Stomach (tissue), 9 donors: ENCODE measurements around the gene DCAF8. TPM values are rescaled to one million over a fixed set of nuclear protein-coding genes. Genes with fewer than 3 reads are reported as not detected.
A peak's percentile ranks its signal among the peaks of the same experiment; 100 is the strongest.

Experiments
- DNase-seq, 2 donors: peaks; one replicate each; pipeline versions ENCODE4 v3.0.0 to v3.0.0-alpha.2; 2013 to 2019
- H3K27ac ChIP-seq, 5 donors: fragments of 200-600 bp in 4 of 5; sonication (generic) in 4 of 5; one replicate each; pipeline ENCODE4 v1.5.1; 2013 to 2019; ENCODE audit warnings: mild to moderate bottlenecking in 1 of 5, moderate library complexity in 1 of 5
- H3K27me3 ChIP-seq, 3 donors: fragments of 200-600 bp; sonication (generic); one replicate each; pipeline ENCODE4 v1.5.1; 2017 to 2019; ENCODE audit warnings: mixed run types in 1 of 3
- H3K36me3 ChIP-seq, 4 donors: fragments of 200-600 bp; sonication (generic); 1 replicate in 3 of 4; 2 replicates in 1 of 4; pipeline ENCODE4 v1.5.1; 2016 to 2019
- H3K4me1 ChIP-seq, 4 donors: fragments of 200-600 bp; sonication (generic); one replicate each; pipeline ENCODE4 v1.5.1; 2016 to 2019
- H3K4me3 ChIP-seq, 4 donors: fragments of 200-600 bp; sonication (generic) in 3 of 4; one replicate each; pipeline ENCODE4 v1.5.1; 2016 to 2019; ENCODE audit warnings: mild to moderate bottlenecking in 1 of 4
- H3K9me3 ChIP-seq, 4 donors: fragments of 200-600 bp; sonication (generic); one replicate each; pipeline ENCODE4 v1.5.1; 2016 to 2019
- EP300 ChIP-seq: sonication (generic); formaldehyde crosslinking; IDR thresholded peaks from one replicate; pipeline ENCODE4 v1.6.1; 2017; ENCODE audit warnings: antibody characterized with exemption
- POLR2A ChIP-seq, 4 donors: fragments of 450-650 bp; IDR thresholded peaks; one replicate each; pipeline ENCODE4 v1.6.1; 2016; ENCODE audit warnings: antibody characterized with exemption in 4 of 4, control low read depth in 2 of 4, mild to moderate bottlenecking in 1 of 4, moderate library complexity in 1 of 4
- POLR2AphosphoS5 ChIP-seq, 3 donors: sonication (generic); formaldehyde crosslinking; IDR thresholded peaks; one replicate each; pipeline ENCODE4 v1.6.1; 2016; ENCODE audit warnings: antibody characterized with exemption in 3 of 3
- WGBS, 5 donors: extraction: QIAGEN DNeasy Blood & Tissue Kit in 3 of 5; methylation state at CpG; one replicate each; pipeline versions ENCODE4 v1.1.5 to v1.1.7; 2013 to 2018; 5-methylcytosine and 5-hydroxymethylcytosine counted together
- intact Hi-C: fragments of 100-400 bp; cut with DNase I; formaldehyde crosslinking; loops from one replicate; pipeline ENCODE4 v1.15.1; 2023; ENCODE audit warnings: low total_unique reads
- polyA plus RNA-seq, 3 donors: library from polyadenylated mRNA; stranded (reverse); fragments of 200-250 nt; gene quantifications; one replicate each; pipeline ENCODE4 v1.2.3, GENCODE V29; 2013
- total RNA-seq, 5 donors: library from RNA; depleted of rRNA; stranded (reverse); fragments of >200 nt; gene quantifications; one replicate each; pipeline versions ENCODE4 v1.1.0 to v1.2.3, GENCODE V29; 2014 to 2016
- TF ChIP-seq, protein P1 (sequence below), 7 experiments: fragments of 450-650 bp in 4 of 7; fragments of 200-600 bp in 3 of 7; sonication (generic) in 3 of 7; IDR thresholded peaks; one replicate each; pipeline ENCODE4 v1.5.1; 2016 to 2019; ENCODE audit warnings: antibody characterized with exemption in 7 of 7, control low read depth in 2 of 7, mild to moderate bottlenecking in 1 of 7
- donor health status: healthy with polysubstance abuse.
- donor health status: Bipolar disorder and iron deficiency.
- donor health status: healthy.

The DCAF8 gene
- total and polyA plus RNA-seq, 8 donors: 39.4 to 267 (median 86.4) TPM

DNA sequence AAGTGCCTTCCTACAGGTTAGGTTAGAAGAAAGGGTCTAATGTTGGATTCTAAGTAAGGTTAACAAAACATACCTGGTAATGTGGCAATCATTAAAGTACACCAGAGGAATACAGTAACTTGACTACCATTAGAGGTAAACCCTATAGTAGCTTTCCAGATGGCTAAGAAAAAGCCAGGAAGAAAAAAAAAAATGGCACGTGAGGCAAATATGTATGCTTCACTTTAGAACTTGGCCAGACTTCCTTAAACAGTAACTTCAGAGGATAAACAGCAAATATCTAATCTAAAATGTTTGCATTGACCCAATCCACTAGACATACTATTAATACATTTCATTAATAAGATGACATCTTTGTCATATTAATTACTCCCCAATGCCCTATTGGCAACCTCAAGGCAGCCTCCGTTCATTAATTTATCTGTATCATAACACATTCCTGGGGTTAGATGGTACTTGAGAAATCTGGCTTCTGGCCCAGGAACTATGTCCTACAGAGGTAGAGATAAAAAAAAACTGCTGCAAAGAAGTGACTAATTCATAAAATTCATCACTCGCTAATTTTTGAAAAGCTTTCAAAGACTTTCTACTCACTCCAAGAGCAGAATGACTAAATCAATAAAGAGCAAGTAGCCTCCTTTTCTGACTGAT lies 5.8 kb downstream of the DCAF8 start:
- DNase-seq: peak in 1 of 2 donors; percentile 39
- no peaks in the 10 kb centered on the region for H3K9me3 ChIP-seq
- peaks cover 0 to 24% (median 12%) of the 10 kb centered on the region in 4 donors for H3K36me3 ChIP-seq
- WGBS, 5 donors: 15 to 25% (median 19%) methylated on average over 3 of the region's 3 CpGs
- H3K27me3 ChIP-seq: no peaks in the 10 kb centered on the region
- H3K4me3 ChIP-seq: no peak overlapping the region
- peaks cover 23 to 76% (median 57%) of the 10 kb centered on the region in 4 donors for H3K4me1 ChIP-seq
- intact Hi-C loops: no loop called here
- peak overlapping the region in 3 of 5 donors; percentile 3 to 50 (median 35) for H3K27ac ChIP-seq
- no peak for TF ChIP-seq EP300

DNA sequence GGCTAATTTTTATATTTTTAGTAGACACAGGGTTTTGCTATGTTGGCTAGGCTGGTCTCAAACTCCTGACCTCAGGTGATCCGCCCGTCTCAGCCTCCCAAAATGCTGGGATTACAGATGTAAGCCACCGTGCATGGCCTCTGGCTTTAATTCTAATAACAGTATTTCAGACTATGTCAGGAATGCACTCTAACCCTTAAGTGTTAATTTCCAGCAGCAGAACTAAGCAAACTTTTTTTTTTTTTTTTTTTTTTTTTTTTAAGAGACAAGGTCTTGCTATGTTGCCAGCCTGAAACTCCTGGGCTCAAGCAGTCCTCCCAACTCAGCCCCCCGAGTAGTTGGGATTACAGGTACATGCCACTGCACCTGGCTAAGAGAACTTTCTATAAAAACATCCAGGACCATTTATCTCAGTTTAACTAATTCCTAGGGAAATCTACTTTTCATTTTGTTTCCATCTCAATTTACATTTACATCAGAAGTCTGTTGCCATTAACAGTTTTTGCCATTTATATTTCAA lies 6.5 kb downstream of the DCAF8 start:
- Histone ChIP-seq H3K9me3 (no peaks in the 10 kb centered on the region), H3K36me3 (peaks cover 0 to 28% (median 12%) of the 10 kb centered on the region in 4 donors), H3K27ac (peak overlapping the region in 3 of 5 donors; percentile 3 to 50 (median 35)), H3K4me1 (peaks cover 19 to 76% (median 56%) of the 10 kb centered on the region in 4 donors), H3K27me3 (no peaks in the 10 kb centered on the region), H3K4me3 (no peak overlapping the region)
- 72 to 88% (median 83%) methylated on average over 4 of the region's 4 CpGs for WGBS, 5 donors
- DNase-seq: no peak
- TF ChIP-seq, protein P1, sequence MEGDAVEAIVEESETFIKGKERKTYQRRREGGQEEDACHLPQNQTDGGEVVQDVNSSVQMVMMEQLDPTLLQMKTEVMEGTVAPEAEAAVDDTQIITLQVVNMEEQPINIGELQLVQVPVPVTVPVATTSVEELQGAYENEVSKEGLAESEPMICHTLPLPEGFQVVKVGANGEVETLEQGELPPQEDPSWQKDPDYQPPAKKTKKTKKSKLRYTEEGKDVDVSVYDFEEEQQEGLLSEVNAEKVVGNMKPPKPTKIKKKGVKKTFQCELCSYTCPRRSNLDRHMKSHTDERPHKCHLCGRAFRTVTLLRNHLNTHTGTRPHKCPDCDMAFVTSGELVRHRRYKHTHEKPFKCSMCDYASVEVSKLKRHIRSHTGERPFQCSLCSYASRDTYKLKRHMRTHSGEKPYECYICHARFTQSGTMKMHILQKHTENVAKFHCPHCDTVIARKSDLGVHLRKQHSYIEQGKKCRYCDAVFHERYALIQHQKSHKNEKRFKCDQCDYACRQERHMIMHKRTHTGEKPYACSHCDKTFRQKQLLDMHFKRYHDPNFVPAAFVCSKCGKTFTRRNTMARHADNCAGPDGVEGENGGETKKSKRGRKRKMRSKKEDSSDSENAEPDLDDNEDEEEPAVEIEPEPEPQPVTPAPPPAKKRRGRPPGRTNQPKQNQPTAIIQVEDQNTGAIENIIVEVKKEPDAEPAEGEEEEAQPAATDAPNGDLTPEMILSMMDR (IDR thresholded peaks at IDR 0.05): no peak
- TF ChIP-seq EP300 (no peak), POLR2AphosphoS5 (IDR thresholded peaks at IDR 0.05) (no peak), POLR2A (IDR thresholded peaks at IDR 0.05) (no peak)
- intact Hi-C loops: no loop called here

DNA sequence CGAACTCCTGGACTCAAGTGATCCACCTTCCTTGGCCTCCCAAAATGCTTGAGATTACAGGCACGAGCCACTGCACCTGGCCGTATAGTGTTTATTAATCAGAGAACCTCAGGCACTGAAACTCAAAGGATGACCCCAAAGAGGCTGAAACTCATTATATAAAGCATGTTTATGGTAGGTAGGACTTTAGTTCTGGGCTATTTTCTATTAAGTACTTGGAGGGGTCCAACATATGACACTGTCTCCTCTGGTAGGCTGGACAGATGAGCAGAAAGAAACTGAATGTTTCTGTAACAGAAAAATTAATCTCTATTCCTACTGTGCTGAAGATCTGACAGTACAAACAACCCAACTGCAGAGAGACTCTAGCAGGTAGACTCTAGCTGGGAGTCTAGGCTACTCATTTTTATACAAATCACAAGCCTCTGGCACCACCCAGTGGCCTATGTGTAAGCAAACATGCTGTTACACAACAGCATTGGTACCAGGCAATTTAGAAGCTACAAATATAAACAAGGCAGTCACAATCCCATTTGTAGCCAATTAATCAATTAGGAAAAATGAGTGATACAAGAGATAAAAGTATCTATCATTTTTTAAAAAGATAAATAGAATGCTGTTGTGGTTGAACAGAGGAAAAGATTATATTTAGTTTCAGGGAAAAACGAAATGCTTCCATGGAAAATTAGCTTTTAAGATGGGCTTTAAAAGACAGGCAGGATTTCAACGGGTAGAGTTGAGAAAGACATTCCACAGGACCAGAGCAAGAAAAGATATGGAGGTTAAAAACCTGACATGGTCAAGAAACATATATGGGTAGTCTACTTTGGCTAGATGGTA lies 10.4 kb downstream of the DCAF8 start:
- intact Hi-C loops: loop anchor here (5.0 kb wide), 1 partner anchor 60 kb away; the partner anchor contains the start of gene CASQ1
- Histone ChIP-seq H3K4me3 (no peak overlapping the region), H3K36me3 (peaks cover 0 to 19% (median 14%) of the 10 kb centered on the region in 4 donors), H3K27me3 (no peaks in the 10 kb centered on the region), H3K9me3 (no peaks in the 10 kb centered on the region), H3K4me1 (peaks cover 10 to 50% (median 33%) of the 10 kb centered on the region in 4 donors), H3K27ac (peak overlapping the region in 2 of 5 donors; percentile 32 to 62)
- WGBS, 5 donors: 63 to 80% (median 68%) methylated on average over 5 of the region's 5 CpGs
- peak; percentile 69 to 89 for DNase-seq
- TF ChIP-seq POLR2AphosphoS5 (IDR thresholded peaks at IDR 0.05) (peak; percentile 9 to 64 (median 31)), POLR2A (IDR thresholded peaks at IDR 0.05) (no peak)
- TF ChIP-seq, protein P1 (IDR thresholded peaks at IDR 0.05): peak in 5 of 7 experiments; percentile 47 to 73 (median 59)

DNA sequence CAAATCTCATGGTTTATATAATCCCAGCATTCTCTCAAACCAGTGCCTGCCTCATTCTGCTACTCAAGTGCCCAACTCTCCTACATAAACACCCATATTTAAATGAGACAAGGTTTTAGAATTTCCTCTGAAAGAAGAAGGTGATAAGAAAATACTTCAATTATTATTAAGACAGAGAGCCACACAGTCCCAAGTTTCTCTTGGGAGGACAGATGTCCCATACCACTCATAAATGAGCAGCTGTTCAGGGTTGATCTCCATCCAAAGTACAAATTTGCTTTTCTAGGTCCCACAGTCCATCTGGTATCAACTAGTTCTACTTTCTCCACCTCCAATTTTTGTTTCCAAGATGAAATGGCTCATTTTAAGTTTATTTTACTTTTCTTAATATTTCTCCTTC lies 11.3 kb downstream of the DCAF8 start:
- TF ChIP-seq POLR2A (IDR thresholded peaks at IDR 0.05) (no peak), EP300 (no peak), POLR2AphosphoS5 (IDR thresholded peaks at IDR 0.05) (no peak)
- TF ChIP-seq, protein P1 (IDR thresholded peaks at IDR 0.05): no peak
- Histone ChIP-seq H3K4me1 (peaks cover 6 to 49% (median 27%) of the 10 kb centered on the region in 4 donors), H3K36me3 (peaks cover 0 to 19% (median 14%) of the 10 kb centered on the region in 4 donors), H3K27ac (peak overlapping the region in 1 of 5 donors; percentile 62), H3K4me3 (no peak overlapping the region), H3K27me3 (no peaks in the 10 kb centered on the region), H3K9me3 (no peaks in the 10 kb centered on the region)
- no peak for DNase-seq
- intact Hi-C loops: loop anchor here (5.0 kb wide), 1 partner anchor 59 kb away; the partner anchor contains the start of gene CASQ1
